ENCODE results near the gene GCSAM. TPM values are rescaled to one million over a fixed set of nuclear protein-coding genes. Genes with fewer than 3 reads are reported as not detected.

GCSAM gene
- total RNA-seq, 1 donor from 2014 or later: not detected

DNA sequence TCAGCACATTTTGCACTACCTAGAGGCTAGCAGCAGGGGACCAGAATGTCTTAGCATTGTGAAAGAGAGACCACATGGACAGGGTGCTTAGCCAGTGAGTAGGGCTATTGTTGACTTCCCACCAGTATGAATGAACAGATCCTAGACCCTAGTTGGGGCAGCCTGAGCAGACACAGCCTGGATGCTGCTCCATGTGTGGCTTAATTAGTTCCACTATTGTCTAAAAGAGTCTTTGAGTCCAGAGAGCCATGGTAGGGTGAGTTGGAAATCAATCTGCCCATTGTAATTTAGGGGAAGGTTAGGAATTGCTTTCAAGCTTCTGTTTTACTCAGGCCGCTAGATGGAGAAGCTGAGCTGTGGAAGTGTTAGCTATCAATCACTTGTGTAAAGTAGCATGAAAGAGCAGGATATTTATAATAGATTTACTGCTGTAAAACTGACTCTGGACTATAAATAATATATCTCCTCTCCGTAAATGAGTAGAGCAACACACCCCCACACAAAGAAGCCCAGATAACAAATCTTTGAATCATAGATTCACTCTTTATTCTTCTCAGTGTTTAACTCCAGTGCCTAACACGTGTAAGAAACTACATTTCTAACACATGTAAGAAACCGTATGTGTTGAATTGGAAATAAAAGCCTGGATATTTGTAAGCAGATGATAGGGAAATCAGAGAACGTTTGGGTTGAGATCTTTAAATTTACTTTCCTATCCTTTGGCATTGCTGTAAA lies 4.1 kb upstream of the GCSAM start:
- TF ChIP-seq, protein P1, sequence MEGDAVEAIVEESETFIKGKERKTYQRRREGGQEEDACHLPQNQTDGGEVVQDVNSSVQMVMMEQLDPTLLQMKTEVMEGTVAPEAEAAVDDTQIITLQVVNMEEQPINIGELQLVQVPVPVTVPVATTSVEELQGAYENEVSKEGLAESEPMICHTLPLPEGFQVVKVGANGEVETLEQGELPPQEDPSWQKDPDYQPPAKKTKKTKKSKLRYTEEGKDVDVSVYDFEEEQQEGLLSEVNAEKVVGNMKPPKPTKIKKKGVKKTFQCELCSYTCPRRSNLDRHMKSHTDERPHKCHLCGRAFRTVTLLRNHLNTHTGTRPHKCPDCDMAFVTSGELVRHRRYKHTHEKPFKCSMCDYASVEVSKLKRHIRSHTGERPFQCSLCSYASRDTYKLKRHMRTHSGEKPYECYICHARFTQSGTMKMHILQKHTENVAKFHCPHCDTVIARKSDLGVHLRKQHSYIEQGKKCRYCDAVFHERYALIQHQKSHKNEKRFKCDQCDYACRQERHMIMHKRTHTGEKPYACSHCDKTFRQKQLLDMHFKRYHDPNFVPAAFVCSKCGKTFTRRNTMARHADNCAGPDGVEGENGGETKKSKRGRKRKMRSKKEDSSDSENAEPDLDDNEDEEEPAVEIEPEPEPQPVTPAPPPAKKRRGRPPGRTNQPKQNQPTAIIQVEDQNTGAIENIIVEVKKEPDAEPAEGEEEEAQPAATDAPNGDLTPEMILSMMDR (conservative IDR thresholded peaks at IDR 0.05; ENCODE audit: low read depth, low read length): peak; percentile 68
- H3K4me3 ChIP-seq (ENCODE audit: low read depth, low read length): no peak overlapping the region

DNA sequence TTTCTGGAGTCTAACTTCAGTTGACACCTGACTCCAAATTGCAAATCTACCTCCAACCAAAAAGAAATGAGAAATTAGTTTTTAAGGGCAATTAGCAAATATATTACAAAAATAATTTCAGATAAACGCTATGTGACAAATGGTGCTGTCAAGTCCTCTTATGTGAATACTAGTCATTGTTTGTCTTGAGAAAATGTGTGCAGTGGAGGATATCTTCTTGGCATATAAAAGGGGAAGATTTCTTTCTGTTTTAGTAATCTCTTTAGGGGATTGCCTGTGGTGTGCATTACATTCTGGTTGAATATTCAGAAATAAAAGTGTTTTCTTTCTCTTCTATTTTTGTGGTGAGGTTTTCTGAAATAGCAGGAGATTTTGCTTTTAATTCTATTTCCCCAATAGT lies 3.0 kb upstream of the GCSAM start:
- TF ChIP-seq, protein P1 (conservative IDR thresholded peaks at IDR 0.05; ENCODE audit: low read depth, low read length): no peak

More for the DNA sequence above, 4.1 kb upstream of the GCSAM start:
- no peak for DNase-seq (ENCODE audit: low read depth)

DNA sequence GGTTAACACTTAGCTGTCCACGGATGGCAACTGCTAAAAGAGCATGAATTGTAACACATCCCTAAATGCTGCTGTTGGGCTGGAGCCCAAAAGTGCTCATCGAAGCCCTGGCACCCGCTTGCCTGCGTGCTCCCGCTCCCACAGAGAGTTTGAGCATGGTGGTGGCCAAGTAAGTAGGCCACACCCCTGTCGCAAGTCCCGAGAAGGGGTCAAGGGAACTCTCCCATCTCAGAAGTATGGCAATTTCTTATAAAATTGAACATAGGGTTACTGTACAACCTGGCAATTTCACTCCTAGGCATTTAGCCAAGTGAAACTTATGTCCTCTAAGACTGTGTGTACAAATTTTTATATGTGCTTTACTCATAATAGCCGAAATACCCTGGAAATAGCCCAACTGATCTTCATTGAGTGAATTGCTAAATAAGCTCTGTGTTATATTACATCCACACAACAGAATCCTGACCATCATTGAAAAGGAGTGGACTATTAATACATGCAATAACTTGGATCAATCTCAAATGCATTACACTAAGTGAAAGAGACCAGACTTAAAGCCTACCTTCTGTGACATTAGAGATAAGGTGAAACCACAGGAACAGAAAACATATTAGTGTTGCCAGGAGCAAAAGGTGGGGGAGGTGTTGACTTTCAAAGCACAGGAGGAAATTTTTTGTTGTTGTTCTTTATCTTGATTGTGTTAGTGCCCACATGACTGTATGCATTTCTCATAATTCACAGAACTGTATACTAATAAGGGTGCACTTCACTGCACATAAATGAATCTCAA lies 1.5 kb upstream of the GCSAM start:
- DNase-seq (ENCODE audit: low read depth): no peak
- TF ChIP-seq, protein P1 (conservative IDR thresholded peaks at IDR 0.05; ENCODE audit: low read depth, low read length): no peak
- no peak overlapping the region for H3K4me3 ChIP-seq (ENCODE audit: low read depth, low read length)

More for the DNA sequence above, 3.0 kb upstream of the GCSAM start:
- H3K4me3 ChIP-seq (ENCODE audit: low read depth, low read length): no peak overlapping the region
- no peak for DNase-seq (ENCODE audit: low read depth)

DNA sequence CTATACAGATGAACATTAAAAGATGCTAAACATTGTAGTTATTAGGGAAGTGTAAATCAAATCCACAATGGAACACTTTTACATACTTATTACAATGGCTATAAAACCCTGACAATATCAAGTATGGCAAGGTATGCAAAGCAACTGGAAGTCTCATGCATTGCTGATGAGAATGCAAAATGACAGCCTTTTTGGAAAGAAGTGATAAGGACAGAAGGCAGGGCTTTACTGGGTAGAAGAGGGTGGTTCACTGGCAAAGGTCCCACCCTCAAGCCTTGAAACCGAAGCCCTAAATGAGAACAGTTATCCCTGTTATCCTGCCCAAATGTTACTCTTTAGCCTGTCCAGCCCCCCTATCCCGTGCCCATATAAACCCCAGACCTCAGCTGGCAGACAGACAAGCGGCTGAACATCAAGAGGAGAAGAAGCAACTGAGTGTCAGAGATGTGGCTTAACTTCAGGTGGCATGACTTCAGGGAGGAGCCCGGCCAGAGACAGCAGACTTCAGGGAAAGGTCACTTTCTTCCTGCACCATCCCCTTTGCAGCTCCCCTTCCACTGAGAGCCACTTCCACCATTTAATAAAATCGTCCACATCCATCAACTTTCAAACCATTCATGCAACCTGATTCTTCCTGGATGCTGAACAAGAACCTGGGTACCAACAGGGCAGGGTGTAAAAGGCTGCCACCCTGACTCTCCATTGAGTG lies 732 bp upstream of the GCSAM start:
- no peak for DNase-seq (ENCODE audit: low read depth)
- H3K4me3 ChIP-seq (ENCODE audit: low read depth, low read length): no peak overlapping the region
- TF ChIP-seq, protein P1 (conservative IDR thresholded peaks at IDR 0.05; ENCODE audit: low read depth, low read length): no peak

DNA sequence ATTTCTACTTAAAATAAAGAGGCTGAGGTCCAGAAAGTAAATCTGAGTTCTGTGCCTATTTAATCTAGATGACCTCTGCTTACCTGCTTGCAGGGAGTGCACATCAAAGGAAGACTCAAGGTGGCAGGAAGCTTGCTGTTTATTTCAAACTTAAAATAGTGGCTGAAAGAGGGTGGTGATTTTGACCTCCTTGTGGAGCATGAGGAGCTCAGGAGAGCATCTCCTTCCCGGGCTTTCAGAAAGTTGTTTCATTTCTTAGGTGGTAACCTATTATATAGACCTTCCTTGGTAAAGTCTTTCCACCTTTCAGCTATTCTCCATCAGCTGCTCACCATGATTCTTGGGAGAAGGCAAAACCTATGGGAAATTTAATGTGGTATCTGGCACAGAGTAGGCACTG lies 494 bp downstream of the GCSAM start:
- no peak for DNase-seq (ENCODE audit: low read depth)
- TF ChIP-seq, protein P1 (conservative IDR thresholded peaks at IDR 0.05; ENCODE audit: low read depth, low read length): no peak
- H3K4me3 ChIP-seq (ENCODE audit: low read depth, low read length): no peak overlapping the region

DNA sequence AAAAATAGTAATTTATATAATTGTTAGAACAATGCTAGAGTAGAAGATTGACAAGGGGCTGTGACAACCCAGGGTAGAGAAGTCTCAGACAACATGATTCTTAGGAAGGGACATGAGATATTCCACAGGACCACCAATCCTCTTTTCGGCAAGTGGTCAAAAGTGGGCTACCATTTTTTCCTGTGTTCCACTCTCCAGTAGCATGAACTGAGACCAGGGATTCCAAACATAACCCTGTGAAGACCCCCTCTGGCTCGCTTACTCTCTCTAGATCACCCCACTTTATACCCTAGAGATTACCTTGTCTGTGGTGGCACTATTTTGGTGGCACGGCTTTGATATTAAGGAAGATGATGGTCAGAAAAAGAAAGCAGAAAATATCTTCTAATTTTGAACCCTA lies 960 bp downstream of the GCSAM start:
- no peak for DNase-seq (ENCODE audit: low read depth)
- H3K4me3 ChIP-seq (ENCODE audit: low read depth, low read length): no peak overlapping the region
- TF ChIP-seq, protein P1 (conservative IDR thresholded peaks at IDR 0.05; ENCODE audit: low read depth, low read length): no peak
